HUES48 (cell line): ENCODE results near the gene PRRX2.

Experiments used
- H3K27ac ChIP-seq: one replicate; pipeline ENCODE4 v1.7.0; 2013; ENCODE audit warnings: low read depth, low read length, inconsistent platforms
- H3K27me3 ChIP-seq: 2 replicates; pipeline ENCODE4 v1.6.1; 2013; ENCODE audit warnings: mild to moderate bottlenecking, low read length; ENCODE audit not compliant: control insufficient read depth, insufficient read depth
- H3K36me3 ChIP-seq: 2 replicates; pipeline ENCODE4 v1.6.1; 2013; ENCODE audit warnings: low read length; ENCODE audit not compliant: control insufficient read depth, insufficient read depth
- H3K4me1 ChIP-seq: 2 replicates; pipeline ENCODE4 v1.6.1; 2013; ENCODE audit warnings: mild to moderate bottlenecking, low read length; ENCODE audit not compliant: control insufficient read depth, insufficient read depth
- H3K4me3 ChIP-seq: 2 replicates; pipeline ENCODE4 v1.5.1; 2013; ENCODE audit warnings: mild to moderate bottlenecking, low read depth, low read length
- H3K9ac ChIP-seq: 2 replicates; pipeline ENCODE4 v1.6.1; 2013; ENCODE audit warnings: mild to moderate bottlenecking, low read depth, low read length, moderate library complexity
- H3K9me3 ChIP-seq: 2 replicates; pipeline ENCODE4 v1.6.1; 2013; ENCODE audit warnings: low read length; ENCODE audit not compliant: control insufficient read depth, insufficient read depth

PRRX2 gene

DNA sequence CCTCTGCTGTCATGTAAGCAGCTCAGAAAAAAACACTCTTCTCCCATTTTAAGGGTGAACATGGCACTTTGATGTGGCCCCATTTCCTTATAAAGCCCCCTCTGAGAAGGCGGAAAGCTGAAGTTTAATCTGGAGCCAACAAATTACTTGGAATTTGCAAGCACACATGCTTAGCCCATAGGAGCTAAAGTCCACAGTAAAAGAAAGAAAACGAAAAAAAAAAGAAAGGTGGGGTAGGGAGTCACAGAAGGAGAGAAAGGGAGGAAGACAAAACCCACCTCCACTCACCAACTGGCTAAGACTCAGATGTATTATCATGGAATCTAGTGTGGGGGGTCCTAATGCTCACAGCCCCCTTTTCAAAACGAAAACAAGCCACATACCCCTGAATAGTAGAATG lies 30.4 kb downstream of the PRRX2 start:
- H3K4me1 ChIP-seq: no peaks in the 10 kb centered on the region
- H3K9ac ChIP-seq: no peak overlapping the region
- H3K4me3 ChIP-seq: no peak overlapping the region
- no peaks in the 10 kb centered on the region for H3K9me3 ChIP-seq
- no peaks in the 10 kb centered on the region for H3K36me3 ChIP-seq
- H3K27me3 ChIP-seq: peaks cover 5% of the 10 kb centered on the region; the same call in 1 of the 2 replicates
- H3K27ac ChIP-seq: no peak overlapping the region

DNA sequence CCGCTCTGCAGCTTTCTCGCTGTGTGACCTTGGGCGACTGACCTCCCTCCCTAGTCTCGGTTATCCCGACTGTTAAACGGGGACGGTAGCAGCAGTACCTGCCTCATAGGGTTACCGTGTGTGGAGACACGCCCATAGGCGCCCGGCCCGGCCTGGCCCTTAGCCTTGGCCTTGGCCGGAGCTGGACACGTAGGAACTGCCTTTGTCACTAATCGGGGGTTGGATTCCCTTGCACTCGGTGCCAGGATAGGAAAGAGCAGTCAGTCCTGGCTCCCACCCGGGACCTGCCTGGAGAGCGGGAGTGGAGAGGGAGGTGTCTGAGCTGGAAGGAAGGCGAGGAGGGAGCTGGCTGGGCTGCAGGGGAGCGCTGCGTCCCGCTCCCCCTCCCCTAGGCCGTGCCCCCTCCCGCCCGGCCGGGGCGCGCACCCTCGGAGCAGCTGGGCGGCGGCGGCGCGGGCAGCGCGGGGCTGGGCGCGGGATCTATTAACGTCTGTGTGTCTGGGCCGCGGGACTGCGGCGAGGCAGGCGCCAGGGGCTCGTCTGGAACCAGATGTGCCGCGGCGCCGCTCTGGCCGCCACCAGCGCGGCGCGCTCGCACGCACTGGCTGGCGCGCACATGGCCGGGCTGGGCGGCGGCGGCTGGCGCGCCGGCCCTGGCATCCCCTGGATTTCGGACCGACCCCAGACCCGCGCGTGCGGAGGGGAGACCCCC lies 31.7 kb downstream of the PRRX2 start:
- Histone ChIP-seq H3K27me3 (peaks cover 5% of the 10 kb centered on the region; the same call in 1 of the 2 replicates), H3K36me3 (no peaks in the 10 kb centered on the region), H3K4me3 (peak overlapping the region; percentile 68), H3K9ac (peak overlapping the region; percentile 76), H3K27ac (no peak overlapping the region), H3K4me1 (no peaks in the 10 kb centered on the region), H3K9me3 (no peaks in the 10 kb centered on the region)

DNA sequence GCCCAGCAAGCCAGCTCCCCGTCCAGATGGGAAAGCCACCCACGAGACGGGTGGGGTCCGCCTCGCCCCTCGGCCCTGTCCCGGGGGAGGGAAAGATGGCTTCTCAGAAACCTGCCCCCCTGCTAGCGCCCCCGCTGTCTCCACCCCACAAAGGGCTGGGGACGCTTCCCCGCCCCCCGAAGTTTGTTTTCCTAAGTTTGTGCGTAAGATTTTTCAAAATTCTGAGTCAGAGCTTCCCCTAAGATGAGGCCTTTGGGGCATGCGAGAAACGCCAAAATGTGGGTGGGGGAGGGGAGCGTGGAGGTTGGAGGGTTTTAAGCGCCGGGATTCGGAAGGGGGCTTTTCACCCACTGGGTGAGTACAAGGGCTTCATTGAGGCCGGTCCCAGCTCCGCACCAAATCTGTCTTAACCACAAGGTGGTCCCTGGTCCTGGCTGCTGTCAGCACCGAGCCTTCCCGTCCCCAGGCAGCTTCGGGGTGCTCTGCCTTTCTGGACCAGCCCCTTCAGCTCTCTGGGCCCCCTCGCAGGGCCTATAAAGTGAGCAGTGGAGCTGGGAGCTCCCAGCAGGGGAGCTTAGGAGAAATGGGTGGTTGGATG lies 32.3 kb downstream of the PRRX2 start:
- no peak overlapping the region for H3K27ac ChIP-seq
- H3K36me3 ChIP-seq: no peaks in the 10 kb centered on the region
- peaks cover 5% of the 10 kb centered on the region; the same call in 1 of the 2 replicates for H3K27me3 ChIP-seq
- peak overlapping the region; percentile 76 for H3K9ac ChIP-seq
- H3K9me3 ChIP-seq: no peaks in the 10 kb centered on the region
- H3K4me3 ChIP-seq: peak overlapping the region; percentile 68
- H3K4me1 ChIP-seq: no peaks in the 10 kb centered on the region

DNA sequence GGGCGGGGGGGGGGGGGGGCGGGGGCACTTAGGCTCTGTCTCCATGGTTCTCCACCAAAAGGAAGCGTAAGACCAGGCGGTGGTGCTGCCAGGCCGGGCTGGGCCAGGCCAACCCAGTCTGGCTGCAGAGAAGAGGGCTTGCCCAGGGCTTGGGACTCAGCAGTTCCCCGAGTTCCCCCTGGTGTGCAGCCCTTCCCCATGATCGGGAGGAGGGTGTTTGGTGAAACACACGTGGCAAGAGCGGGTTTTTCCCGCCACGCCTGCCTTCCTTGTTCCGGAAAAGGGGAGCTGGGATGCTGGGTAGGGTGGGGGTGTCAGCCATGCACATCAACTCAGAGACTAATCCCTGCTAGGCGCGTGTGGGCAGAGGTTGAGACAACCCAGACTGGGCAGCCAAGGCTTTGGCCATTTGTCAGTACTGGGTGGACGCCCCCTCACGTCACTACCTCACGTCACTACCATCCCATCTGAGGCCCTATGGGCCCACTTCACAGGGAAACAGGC lies 32.9 kb downstream of the PRRX2 start:
- Histone ChIP-seq H3K27ac (no peak overlapping the region), H3K4me1 (no peaks in the 10 kb centered on the region), H3K9me3 (no peaks in the 10 kb centered on the region), H3K36me3 (no peaks in the 10 kb centered on the region), H3K9ac (no peak overlapping the region), H3K27me3 (peaks cover 5% of the 10 kb centered on the region; the same call in 1 of the 2 replicates), H3K4me3 (no peak overlapping the region)

DNA sequence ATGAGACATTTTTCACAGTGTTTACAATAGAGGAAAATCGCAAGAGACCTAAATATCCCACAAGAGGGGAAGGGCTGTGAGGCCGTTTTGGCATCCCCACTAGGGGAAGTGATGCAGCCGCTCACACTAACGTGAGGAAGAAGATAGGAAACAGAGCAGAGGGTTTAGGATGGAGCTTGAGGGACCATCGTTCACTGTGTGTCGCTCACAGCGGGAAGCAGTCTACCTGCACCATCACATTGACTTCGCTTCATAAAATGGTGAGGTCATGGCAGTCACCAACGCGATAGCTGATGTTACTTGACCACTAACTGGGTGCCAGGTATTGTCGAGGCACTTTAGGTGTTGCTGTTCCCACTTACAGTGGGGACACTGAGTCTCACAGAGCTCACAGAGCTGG lies 35.6 kb downstream of the PRRX2 start:
- Histone ChIP-seq H3K4me3 (no peak overlapping the region), H3K36me3 (no peaks in the 10 kb centered on the region), H3K27me3 (peaks cover 5% of the 10 kb centered on the region; the same call in 1 of the 2 replicates), H3K27ac (no peak overlapping the region), H3K9ac (no peak overlapping the region), H3K9me3 (no peaks in the 10 kb centered on the region), H3K4me1 (no peaks in the 10 kb centered on the region)

DNA sequence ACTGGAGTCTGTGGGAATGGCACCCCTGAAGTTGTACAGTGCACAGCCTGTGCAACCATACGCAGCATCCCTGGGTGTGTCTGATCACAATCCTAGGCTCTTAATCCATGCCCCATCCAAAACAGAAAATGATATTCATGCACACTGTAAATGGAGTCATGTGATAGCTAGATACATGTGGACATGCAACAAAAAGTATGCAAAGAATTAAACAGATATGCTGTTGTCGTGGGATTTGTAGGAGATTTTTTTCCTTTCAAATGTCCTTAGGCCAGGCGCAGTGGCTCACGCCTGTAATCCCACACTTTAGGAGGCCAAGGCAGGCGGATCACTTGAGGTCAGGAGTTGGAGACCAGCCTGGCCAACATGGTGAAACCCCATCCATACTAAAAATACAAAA lies 36.1 kb downstream of the PRRX2 start:
- no peak overlapping the region for H3K9ac ChIP-seq
- H3K36me3 ChIP-seq: no peaks in the 10 kb centered on the region
- H3K27me3 ChIP-seq: peaks cover 5% of the 10 kb centered on the region; the same call in 1 of the 2 replicates
- H3K9me3 ChIP-seq: no peaks in the 10 kb centered on the region
- no peaks in the 10 kb centered on the region for H3K4me1 ChIP-seq
- no peak overlapping the region for H3K4me3 ChIP-seq
- no peak overlapping the region for H3K27ac ChIP-seq

DNA sequence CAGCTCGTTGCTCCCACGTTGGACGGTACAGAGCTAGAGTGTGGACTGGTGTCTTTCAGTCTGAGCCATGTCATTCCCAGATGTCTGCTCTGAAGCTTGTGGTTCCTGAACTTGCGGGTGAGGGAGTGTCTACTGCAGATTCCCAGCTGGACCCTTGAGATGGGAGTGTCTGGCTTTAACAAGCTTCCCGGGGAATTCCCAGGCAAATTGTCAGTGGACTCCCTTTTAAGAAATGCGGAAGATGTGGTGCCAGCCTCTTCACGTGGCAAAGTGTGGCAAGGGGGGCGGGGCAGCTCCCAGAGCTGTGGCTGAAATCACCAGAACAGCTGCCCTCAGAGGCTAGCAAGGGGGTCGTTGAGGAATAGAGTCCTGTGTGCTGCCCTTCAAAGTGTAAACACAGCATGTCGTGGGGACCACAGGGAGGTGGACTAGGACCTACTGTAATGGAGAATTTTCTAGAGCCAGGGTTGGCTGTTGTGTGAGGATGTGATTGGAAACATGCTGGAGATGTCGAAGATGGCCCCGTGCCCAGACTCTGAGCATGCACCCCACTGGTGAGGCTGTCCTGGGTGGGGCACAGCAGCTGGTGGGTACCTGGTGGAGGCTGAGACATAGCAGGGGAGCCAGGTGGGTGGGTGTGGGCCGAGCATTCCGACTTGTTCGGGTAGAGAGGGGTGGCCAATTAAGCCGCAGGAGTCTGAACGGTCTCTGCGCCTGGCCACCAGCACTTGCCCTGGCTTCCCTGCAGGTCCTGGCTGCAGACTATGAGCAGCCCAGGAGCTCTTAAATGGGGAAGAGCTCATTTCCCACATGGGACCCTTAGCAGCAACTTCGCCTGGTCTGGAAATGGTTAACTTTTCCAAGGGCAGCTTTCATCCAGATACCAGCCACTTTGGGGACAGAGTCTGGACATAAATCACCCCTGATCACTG lies 37.4 kb downstream of the PRRX2 start:
- no peak overlapping the region for H3K9ac ChIP-seq
- H3K4me1 ChIP-seq: no peaks in the 10 kb centered on the region
- H3K36me3 ChIP-seq: no peaks in the 10 kb centered on the region
- H3K27ac ChIP-seq: no peak overlapping the region
- H3K27me3 ChIP-seq: no peaks in the 10 kb centered on the region
- H3K9me3 ChIP-seq: no peaks in the 10 kb centered on the region
- H3K4me3 ChIP-seq: no peak overlapping the region

DNA sequence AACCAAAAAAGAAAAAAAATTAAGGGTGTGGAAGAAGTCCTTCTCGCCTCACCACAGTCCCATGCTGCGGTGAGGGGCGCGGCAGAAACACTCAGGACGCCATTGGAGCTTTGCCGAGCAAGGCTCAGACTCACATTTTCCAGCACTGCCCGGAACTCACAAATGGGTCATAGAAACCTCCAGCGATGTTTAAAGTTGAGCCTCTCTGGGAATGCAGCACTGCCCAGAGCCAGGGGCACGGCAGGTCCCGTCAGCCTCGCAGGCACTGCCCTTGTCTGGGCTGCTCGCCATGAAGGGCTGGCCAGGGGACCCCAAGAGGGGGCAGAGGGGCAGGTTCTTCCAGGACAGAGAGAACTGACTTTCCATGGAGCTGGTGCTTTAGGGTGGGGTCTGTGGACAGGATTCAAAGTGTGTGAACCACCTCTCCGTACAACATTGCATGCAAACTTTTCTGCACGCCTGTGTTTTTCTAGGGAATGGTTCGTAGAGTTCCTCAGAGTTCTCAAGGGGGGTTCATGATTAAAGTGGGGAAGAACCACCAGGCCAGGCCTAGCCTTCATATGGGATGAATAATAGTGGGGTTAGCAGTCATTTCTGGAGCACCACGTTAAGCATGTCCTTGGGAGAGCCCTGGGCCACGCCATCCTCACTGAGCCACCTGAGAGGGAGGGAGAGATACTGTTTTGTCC lies 38.4 kb downstream of the PRRX2 start:
- no peaks in the 10 kb centered on the region for H3K36me3 ChIP-seq
- no peaks in the 10 kb centered on the region for H3K27me3 ChIP-seq
- no peak overlapping the region for H3K9ac ChIP-seq
- no peak overlapping the region for H3K27ac ChIP-seq
- H3K4me3 ChIP-seq: no peak overlapping the region
- no peaks in the 10 kb centered on the region for H3K9me3 ChIP-seq
- 0 out of 2 replicates have a peak, but pooled peaks cover 1% of the 10 kb centered on the region for H3K4me1 ChIP-seq

DNA sequence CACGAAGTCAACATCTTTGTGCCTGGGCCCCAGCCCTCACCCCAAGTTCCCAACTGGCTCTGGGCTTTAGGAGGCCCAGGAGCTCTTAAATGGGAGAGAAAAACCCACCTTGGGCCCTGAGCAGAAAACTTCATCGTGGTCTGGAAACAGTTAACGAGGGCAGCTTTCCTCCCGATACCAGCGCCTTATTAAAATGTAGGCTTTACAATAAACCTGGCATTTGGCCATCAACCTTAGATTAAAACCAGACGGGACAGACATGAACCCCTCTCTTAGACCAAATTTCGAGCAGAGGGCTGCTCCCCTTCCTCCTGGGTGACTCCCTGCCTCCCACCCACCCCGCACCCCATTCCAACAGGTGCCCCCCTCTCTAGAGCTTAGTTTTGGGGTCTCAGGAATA lies 39.4 kb downstream of the PRRX2 start:
- 0 out of 2 replicates have a peak, but pooled peaks cover 2% of the 10 kb centered on the region for H3K4me1 ChIP-seq
- H3K36me3 ChIP-seq: no peaks in the 10 kb centered on the region
- H3K27ac ChIP-seq: no peak overlapping the region
- H3K4me3 ChIP-seq: no peak overlapping the region
- H3K9ac ChIP-seq: no peak overlapping the region
- H3K27me3 ChIP-seq: no peaks in the 10 kb centered on the region
- H3K9me3 ChIP-seq: no peaks in the 10 kb centered on the region

DNA sequence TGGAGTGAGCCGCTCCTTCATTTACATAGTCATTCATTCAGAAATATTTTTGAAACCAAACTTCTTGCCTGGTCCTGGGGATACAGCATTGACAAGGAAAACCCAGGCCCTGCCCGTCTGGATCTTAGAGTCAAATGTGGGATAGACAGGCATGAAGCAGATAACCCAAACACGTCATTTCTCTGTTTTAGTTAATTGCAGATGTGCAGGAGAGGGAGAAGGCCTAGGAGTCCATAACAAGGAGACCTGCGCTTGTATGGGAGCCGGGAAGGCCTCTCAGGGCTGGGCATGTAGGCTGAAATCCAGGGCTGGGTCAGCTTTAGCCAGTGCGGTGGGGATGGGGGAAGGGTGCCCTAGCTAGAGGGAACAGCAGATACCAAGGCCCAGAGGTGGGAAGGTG lies 43.3 kb downstream of the PRRX2 start:
- no peak overlapping the region for H3K9ac ChIP-seq
- no peak overlapping the region for H3K4me3 ChIP-seq
- H3K4me1 ChIP-seq: 0 out of 2 replicates have a peak, but pooled peaks cover 2% of the 10 kb centered on the region
- H3K27me3 ChIP-seq: no peaks in the 10 kb centered on the region
- H3K36me3 ChIP-seq: no peaks in the 10 kb centered on the region
- no peaks in the 10 kb centered on the region for H3K9me3 ChIP-seq
- no peak overlapping the region for H3K27ac ChIP-seq
